Lung (tissue), 12 donors: Measurements from ENCODE around the gene VPS8. TPM values are rescaled to one million over a fixed set of nuclear protein-coding genes. Genes with fewer than 3 reads are reported as not detected.

Experiments
- ATAC-seq: fragments of 200-7000 bp; cut with Tn5 transposase; one replicate; pipeline ENCODE4 v1.9.1; 2020; ENCODE audit warnings: moderate number of reproducible peaks; ENCODE audit not compliant: insufficient read depth, low FRiP score
- DNase-seq, 3 donors: peaks; one replicate each; pipeline ENCODE4 v3.0.0-alpha.2; 2013 to 2017
- H3K27ac ChIP-seq, 2 donors: one replicate each; pipeline ENCODE4 v1.5.1; 2013; ENCODE audit warnings: mild to moderate bottlenecking in 2 of 2, moderate library complexity in 2 of 2, control low read depth in 1 of 2, inconsistent platforms in 1 of 2, low read depth in 1 of 2, low read length in 1 of 2
- H3K27me3 ChIP-seq, 3 donors: one replicate each; pipeline ENCODE4 v1.5.1; 2013; ENCODE audit warnings: low read length in 2 of 3; ENCODE audit not compliant: control insufficient read depth in 3 of 3, insufficient read depth in 3 of 3
- H3K36me3 ChIP-seq, 4 donors: one replicate each; pipeline ENCODE4 v1.5.1; 2013; ENCODE audit warnings: low read length in 4 of 4, mild to moderate bottlenecking in 1 of 4, moderate library complexity in 1 of 4; ENCODE audit not compliant: control insufficient read depth in 4 of 4, insufficient read depth in 4 of 4
- H3K4me1 ChIP-seq, 5 donors: one replicate each; pipeline ENCODE4 v1.5.1; 2013; ENCODE audit warnings: low read length in 5 of 5, mild to moderate bottlenecking in 2 of 5, moderate library complexity in 1 of 5; ENCODE audit not compliant: control insufficient read depth in 5 of 5, insufficient read depth in 5 of 5
- H3K4me3 ChIP-seq: one replicate; pipeline ENCODE4 v1.5.1; 2013; ENCODE audit warnings: mild to moderate bottlenecking, control low read depth, moderate library complexity
- H3K9ac ChIP-seq, 2 donors: one replicate each; pipeline ENCODE4 v1.5.1; 2013; ENCODE audit warnings: low read length in 2 of 2, control low read depth in 1 of 2; ENCODE audit not compliant: insufficient read depth in 1 of 2
- H3K9me3 ChIP-seq, 4 donors: one replicate each; pipeline ENCODE4 v1.5.1; 2013; ENCODE audit warnings: low read length in 3 of 4, mild to moderate bottlenecking in 1 of 4, moderate library complexity in 1 of 4; ENCODE audit not compliant: control insufficient read depth in 4 of 4, insufficient read depth in 3 of 4
- WGBS, 2 donors: extraction: QIAGEN DNeasy Blood & Tissue Kit; methylation state at CpG; one replicate each; pipeline ENCODE4 v1.1.7; 2013; 5-methylcytosine and 5-hydroxymethylcytosine counted together
- polyA plus RNA-seq, 2 donors: library from polyadenylated mRNA; stranded (reverse); fragments of 200-250 nt; gene quantifications; one replicate each; pipeline ENCODE4 v1.2.1, GENCODE V29; 2013
- total RNA-seq, 2 donors: library from RNA; depleted of rRNA in 1 of 2; stranded (reverse); fragments of >200 nt in 1 of 2; gene quantifications; one replicate each; pipeline ENCODE4 v1.2.1, GENCODE V29; 2014 to 2021
- TF ChIP-seq, protein P1 (sequence below): IDR thresholded peaks from 2 replicates; pipeline ENCODE4 v1.5.1; 2012; ENCODE audit warnings: mild to moderate bottlenecking; ENCODE audit errors: control extremely low read depth, extremely low read depth
- donor health status: control.
- donor health status: control.
- donor health status: Bipolar disorder and iron deficiency.
- donor health status: healthy.
- donor health status: DM: yes; HTN: yes; CAD: no.

Gene VPS8
- total and polyA plus RNA-seq, 4 donors: 13.9 to 184 (median 38.5) TPM

DNA sequence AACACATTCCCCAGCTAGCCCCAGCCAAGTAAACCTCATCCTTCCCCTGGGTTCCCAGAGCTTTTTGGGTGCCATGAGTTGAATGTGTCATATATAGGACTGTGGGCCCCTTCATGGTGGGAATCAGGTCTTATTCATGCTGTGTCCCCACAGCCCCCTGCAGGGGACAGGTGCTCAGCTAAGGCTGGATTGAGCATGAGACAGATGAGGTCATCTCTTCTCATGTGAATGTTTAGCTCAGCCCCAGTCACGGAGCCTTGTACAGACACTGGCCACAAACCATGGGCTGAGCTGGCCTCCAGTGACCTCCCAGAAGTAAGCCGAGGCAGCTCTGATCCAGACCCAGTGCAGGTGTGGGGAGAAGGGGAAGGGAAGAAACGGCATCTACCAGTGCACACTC is 270.2 kb downstream of the VPS8 start:
- H3K4me1 ChIP-seq: no peaks in the 10 kb centered on the region
- no peak for DNase-seq
- H3K27ac ChIP-seq: no peak overlapping the region
- no peak for ATAC-seq
- no peaks in the 10 kb centered on the region for H3K27me3 ChIP-seq
- TF ChIP-seq, protein P1, sequence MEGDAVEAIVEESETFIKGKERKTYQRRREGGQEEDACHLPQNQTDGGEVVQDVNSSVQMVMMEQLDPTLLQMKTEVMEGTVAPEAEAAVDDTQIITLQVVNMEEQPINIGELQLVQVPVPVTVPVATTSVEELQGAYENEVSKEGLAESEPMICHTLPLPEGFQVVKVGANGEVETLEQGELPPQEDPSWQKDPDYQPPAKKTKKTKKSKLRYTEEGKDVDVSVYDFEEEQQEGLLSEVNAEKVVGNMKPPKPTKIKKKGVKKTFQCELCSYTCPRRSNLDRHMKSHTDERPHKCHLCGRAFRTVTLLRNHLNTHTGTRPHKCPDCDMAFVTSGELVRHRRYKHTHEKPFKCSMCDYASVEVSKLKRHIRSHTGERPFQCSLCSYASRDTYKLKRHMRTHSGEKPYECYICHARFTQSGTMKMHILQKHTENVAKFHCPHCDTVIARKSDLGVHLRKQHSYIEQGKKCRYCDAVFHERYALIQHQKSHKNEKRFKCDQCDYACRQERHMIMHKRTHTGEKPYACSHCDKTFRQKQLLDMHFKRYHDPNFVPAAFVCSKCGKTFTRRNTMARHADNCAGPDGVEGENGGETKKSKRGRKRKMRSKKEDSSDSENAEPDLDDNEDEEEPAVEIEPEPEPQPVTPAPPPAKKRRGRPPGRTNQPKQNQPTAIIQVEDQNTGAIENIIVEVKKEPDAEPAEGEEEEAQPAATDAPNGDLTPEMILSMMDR: no peak
- WGBS, 2 donors: 87 to 90% methylated on average over 3 of the region's 3 CpGs
- H3K4me3 ChIP-seq: no peak overlapping the region
- peaks cover 0 to 6% (median 4%) of the 10 kb centered on the region in 4 donors for H3K36me3 ChIP-seq
- H3K9ac ChIP-seq: no peak overlapping the region
- H3K9me3 ChIP-seq: peaks cover 0 to 3% (median 0%) of the 10 kb centered on the region in 4 donors

DNA sequence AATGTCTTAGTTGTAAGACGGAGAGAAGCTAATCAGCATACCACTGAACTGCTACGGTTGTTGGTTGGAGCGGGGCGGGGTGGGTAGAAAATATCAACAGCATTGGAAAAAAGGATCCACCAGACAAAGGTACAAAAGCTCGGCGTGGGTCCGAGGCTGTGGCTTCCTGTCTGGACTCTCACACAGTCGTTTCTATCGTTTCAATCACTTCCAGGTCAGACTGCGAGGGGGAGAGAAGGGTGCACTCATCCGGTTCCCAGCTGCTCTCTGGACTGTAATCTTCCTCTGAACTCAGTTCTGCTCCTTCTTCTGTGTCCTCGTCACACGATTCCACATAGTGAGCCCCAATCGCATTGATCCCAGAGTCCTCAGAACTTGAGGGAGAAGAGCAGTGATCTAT is 270.9 kb downstream of the VPS8 start:
- Histone ChIP-seq H3K9ac (no peak overlapping the region), H3K27ac (no peak overlapping the region), H3K4me1 (no peaks in the 10 kb centered on the region), H3K27me3 (no peaks in the 10 kb centered on the region), H3K9me3 (peaks cover 0 to 3% (median 0%) of the 10 kb centered on the region in 4 donors), H3K36me3 (peaks cover 0 to 6% (median 4%) of the 10 kb centered on the region in 4 donors), H3K4me3 (peak overlapping the region; percentile 4)
- TF ChIP-seq, protein P1: no peak
- WGBS, 2 donors: 81 to 87% methylated on average over 14 of the region's 14 CpGs
- ATAC-seq: no peak
- no peak for DNase-seq

DNA sequence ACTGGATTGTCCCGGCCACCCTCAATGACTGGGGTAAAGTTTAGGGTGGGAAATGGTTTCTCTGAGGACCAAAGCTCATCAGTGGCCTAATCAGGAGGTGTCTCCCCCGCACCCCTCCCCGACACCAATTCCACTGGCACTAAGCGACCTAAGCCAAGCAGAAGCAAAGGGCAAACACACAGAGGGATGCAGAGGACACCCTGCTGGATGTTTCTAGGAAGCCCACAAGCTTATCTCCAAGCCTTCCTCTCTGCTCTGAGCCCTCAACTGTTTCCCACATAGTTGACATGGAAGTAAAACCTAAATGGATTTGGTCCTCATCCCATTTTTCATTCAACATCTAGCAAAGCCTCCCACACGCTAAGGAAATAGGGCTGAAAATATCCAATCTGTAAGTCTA is 272.4 kb downstream of the VPS8 start:
- peaks cover 0 to 6% (median 4%) of the 10 kb centered on the region in 4 donors for H3K36me3 ChIP-seq
- no peak overlapping the region for H3K4me3 ChIP-seq
- TF ChIP-seq, protein P1: no peak
- WGBS, 2 donors: 91 to 98% methylated on average over 5 of the region's 5 CpGs
- no peak for DNase-seq
- ATAC-seq: no peak
- H3K9me3 ChIP-seq: peaks cover 0 to 3% (median 0%) of the 10 kb centered on the region in 4 donors
- no peak overlapping the region for H3K27ac ChIP-seq
- no peaks in the 10 kb centered on the region for H3K4me1 ChIP-seq
- no peaks in the 10 kb centered on the region for H3K27me3 ChIP-seq
- H3K9ac ChIP-seq: no peak overlapping the region

DNA sequence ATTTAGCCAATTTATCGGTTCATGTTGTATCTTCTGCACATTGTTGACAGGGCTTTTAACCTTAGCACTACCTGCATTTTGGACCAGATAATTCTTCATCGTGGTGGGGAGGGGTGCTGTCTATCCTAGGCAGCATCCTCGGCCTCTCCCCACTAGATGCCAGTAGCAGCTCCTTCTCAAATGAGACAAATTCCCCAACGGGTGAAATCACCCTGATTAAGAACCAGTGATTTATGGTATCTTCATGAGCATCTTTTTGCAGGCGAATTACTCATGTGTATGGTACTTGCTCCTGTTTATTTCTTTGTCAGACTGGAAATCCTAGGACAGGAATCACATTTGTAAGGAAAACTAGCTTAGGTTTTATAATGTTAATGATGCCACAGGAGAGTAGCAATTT is 272.9 kb downstream of the VPS8 start:
- H3K4me3 ChIP-seq: no peak overlapping the region
- peaks cover 0 to 6% (median 4%) of the 10 kb centered on the region in 4 donors for H3K36me3 ChIP-seq
- no peaks in the 10 kb centered on the region for H3K27me3 ChIP-seq
- TF ChIP-seq, protein P1: no peak
- 83 to 86% methylated on average over 5 of the region's 5 CpGs for WGBS, 2 donors
- no peak for DNase-seq
- no peak overlapping the region for H3K27ac ChIP-seq
- peaks cover 0 to 3% (median 0%) of the 10 kb centered on the region in 4 donors for H3K9me3 ChIP-seq
- no peaks in the 10 kb centered on the region for H3K4me1 ChIP-seq
- H3K9ac ChIP-seq: no peak overlapping the region
- ATAC-seq: no peak
